Neuronal stem cell (in vitro differentiated cells): ENCODE measurements around the gene KLHL21.

ENCODE experiments used
- DNase-seq: peaks from one replicate; pipeline ENCODE4 v3.0.0-alpha.2; 2013; ENCODE audit warnings: low spot score
- H2AFZ ChIP-seq: one replicate; pipeline ENCODE4 v1.6.1; 2013; ENCODE audit warnings: mild to moderate bottlenecking, low read length, inconsistent platforms
- H2AK5ac ChIP-seq: 2 replicates; pipeline ENCODE4 v1.6.1; 2013; ENCODE audit warnings: low read depth, mild to moderate bottlenecking, inconsistent platforms, low read length, moderate library complexity, mixed read lengths
- H2BK120ac ChIP-seq: 2 replicates; pipeline ENCODE4 v1.6.1; 2013; ENCODE audit warnings: low read depth, mild to moderate bottlenecking, inconsistent platforms, low read length, moderate library complexity, mixed read lengths
- H2BK12ac ChIP-seq: one replicate; pipeline ENCODE4 v1.6.1; 2013; ENCODE audit warnings: low read length, inconsistent platforms
- H2BK15ac ChIP-seq: 2 replicates; pipeline ENCODE4 v1.6.1; 2013; ENCODE audit warnings: mild to moderate bottlenecking, low read length, inconsistent platforms, mixed read lengths
- H2BK5ac ChIP-seq: one replicate; pipeline ENCODE4 v1.6.1; 2013; ENCODE audit warnings: inconsistent platforms, mild to moderate bottlenecking, low read length, moderate library complexity
- H3K14ac ChIP-seq: one replicate; pipeline ENCODE4 v1.6.1; 2013; ENCODE audit warnings: low read length, inconsistent platforms
- H3K18ac ChIP-seq: 2 replicates; pipeline ENCODE4 v1.6.1; 2013; ENCODE audit warnings: low read length, inconsistent platforms
- H3K23ac ChIP-seq: 2 replicates; pipeline ENCODE4 v1.6.1; 2013; ENCODE audit warnings: low read depth, mild to moderate bottlenecking, mixed read lengths, low read length, inconsistent platforms; ENCODE audit not compliant: poor library complexity
- H3K27ac ChIP-seq: replicated peaks from 3 replicates; pipeline ENCODE4 v1.5.1; 2013; ENCODE audit warnings: low read length, inconsistent platforms
- H3K27me3 ChIP-seq, 3 experiments: 2 replicates each; pipeline ENCODE4 v1.6.1; 2013; ENCODE audit warnings: low read length in 3 of 3, mild to moderate bottlenecking in 2 of 3, inconsistent platforms in 1 of 3, low read depth in 1 of 3, mixed read lengths in 1 of 3, moderate library complexity in 1 of 3; ENCODE audit not compliant: control insufficient read depth in 3 of 3, insufficient read depth in 3 of 3
- H3K36me3 ChIP-seq, 2 donors: replicated peaks in 1 of 2; 2 replicates each; pipeline ENCODE4 v1.6.1; 2013; ENCODE audit warnings: low read length in 2 of 2; ENCODE audit not compliant: control insufficient read depth in 2 of 2, insufficient read depth in 2 of 2
- H3K4ac ChIP-seq: 2 replicates; pipeline ENCODE4 v1.6.1; 2013; ENCODE audit warnings: inconsistent platforms, mild to moderate bottlenecking, low read length, moderate library complexity
- H3K4me1 ChIP-seq, 2 donors: 1 replicate in 1 of 2; 2 replicates in 1 of 2; pipeline ENCODE4 v1.6.1; 2013; ENCODE audit warnings: low read length in 2 of 2, low read depth in 1 of 2; ENCODE audit not compliant: control insufficient read depth in 2 of 2, insufficient read depth in 1 of 2
- H3K4me2 ChIP-seq: one replicate; pipeline ENCODE4 v1.6.1; 2013; ENCODE audit warnings: mild to moderate bottlenecking, low read length, inconsistent platforms; ENCODE audit not compliant: insufficient read depth, poor library complexity, severe bottlenecking
- H3K4me3 ChIP-seq, 2 donors: 2 replicates each; pipeline ENCODE4 v1.5.1; 2013; ENCODE audit warnings: low read length in 2 of 2, mild to moderate bottlenecking in 2 of 2, inconsistent platforms in 1 of 2, moderate library complexity in 1 of 2
- H3K79me1 ChIP-seq: one replicate; pipeline ENCODE4 v1.6.1; 2013; ENCODE audit warnings: low read depth, mild to moderate bottlenecking, inconsistent platforms, low read length, moderate library complexity
- H3K9ac ChIP-seq: one replicate; pipeline ENCODE4 v1.6.1; 2013; ENCODE audit warnings: mild to moderate bottlenecking, low read depth, low read length, inconsistent platforms; ENCODE audit not compliant: poor library complexity
- H3K9me3 ChIP-seq, 2 donors: replicated peaks in 1 of 2; 2 replicates each; pipeline versions ENCODE3 to v1.6.1; 2013; ENCODE audit warnings: low read length in 2 of 2, mild to moderate bottlenecking in 2 of 2, inconsistent platforms in 1 of 2, low read depth in 1 of 2, mixed read lengths in 1 of 2, moderate library complexity in 1 of 2; ENCODE audit not compliant: control insufficient read depth in 2 of 2, insufficient read depth in 1 of 2
- H4K8ac ChIP-seq: one replicate; pipeline ENCODE4 v1.6.1; 2013; ENCODE audit warnings: low read depth, mild to moderate bottlenecking, inconsistent platforms, low read length, moderate library complexity
- H4K91ac ChIP-seq: one replicate; pipeline ENCODE4 v1.6.1; 2013; ENCODE audit warnings: low read length, low read depth, mild to moderate bottlenecking, inconsistent platforms; ENCODE audit not compliant: poor library complexity
- WGBS, 2 donors: extraction: QIAGEN DNeasy Blood & Tissue Kit; methylation state at CpG; one replicate each; pipeline ENCODE4 v1.1.7; 2013; ENCODE audit warnings: missing lambda C conversion rate in 2 of 2, mixed read lengths in 1 of 2; ENCODE audit not compliant: insufficient read length in 2 of 2, insufficient replicate concordance in 1 of 2; ENCODE audit errors: extremely low coverage in 2 of 2; 5-methylcytosine and 5-hydroxymethylcytosine counted together

KLHL21 gene

GRCh38 chr1:6591644-6592043 lies 11.0 kb downstream of the KLHL21 start:
- H2BK5ac ChIP-seq = no peak overlapping the region
- no peak for DNase-seq
- H3K18ac ChIP-seq = no peak overlapping the region
- peaks cover 7% of the 10 kb centered on the region for H3K79me1 ChIP-seq
- no peak overlapping the region for H2BK15ac ChIP-seq
- peak overlapping the region; percentile 8 for H3K23ac ChIP-seq
- no peaks in the 10 kb centered on the region for H3K27me3 ChIP-seq
- peak overlapping the region; percentile 72 for H3K9ac ChIP-seq
- H4K91ac ChIP-seq = no peak overlapping the region
- H3K27ac ChIP-seq = no peak overlapping the region
- peaks cover 55 to 96% of the 10 kb centered on the region in 2 donors for H3K36me3 ChIP-seq
- no peak overlapping the region for H2BK120ac ChIP-seq
- no peak overlapping the region for H3K4me3 ChIP-seq
- no peak overlapping the region for H2BK12ac ChIP-seq
- no peak overlapping the region for H3K4me2 ChIP-seq
- no peak overlapping the region for H2AFZ ChIP-seq
- H2AK5ac ChIP-seq = no peak overlapping the region
- WGBS, 2 donors = no CpG with 5 or more reads among the region's 6 CpGs
- no peak overlapping the region for H3K4ac ChIP-seq
- H4K8ac ChIP-seq = no peak overlapping the region
- no peaks in the 10 kb centered on the region for H3K4me1 ChIP-seq
- no peak overlapping the region for H3K14ac ChIP-seq
- no peaks in the 10 kb centered on the region for H3K9me3 ChIP-seq

GRCh38 chr1:6591222-6591621 lies 11.4 kb downstream of the KLHL21 start:
- DNase-seq = no peak
- no CpG with 5 or more reads among the region's 13 CpGs for WGBS, 2 donors
- Histone ChIP-seq H3K79me1 (peaks cover 8% of the 10 kb centered on the region), H2BK120ac (no peak overlapping the region), H3K36me3 (peaks cover 53 to 91% of the 10 kb centered on the region in 2 donors), H4K91ac (no peak overlapping the region), H3K9me3 (no peaks in the 10 kb centered on the region), H2BK15ac (no peak overlapping the region), H3K14ac (no peak overlapping the region), H2BK12ac (no peak overlapping the region), H3K18ac (no peak overlapping the region), H3K4ac (no peak overlapping the region), H3K4me2 (no peak overlapping the region), H2AFZ (no peak overlapping the region), H3K4me1 (no peaks in the 10 kb centered on the region), H3K27me3 (no peaks in the 10 kb centered on the region), H2AK5ac (no peak overlapping the region), H4K8ac (no peak overlapping the region), H3K27ac (no peak overlapping the region), H3K4me3 (no peak overlapping the region), H3K9ac (peak overlapping the region; percentile 72), H3K23ac (peak overlapping the region; percentile 8), H2BK5ac (no peak overlapping the region)

GRCh38 chr1:6590046-6590445 lies 12.6 kb downstream of the KLHL21 start:
- H3K4me3 ChIP-seq = no peak overlapping the region
- no peak overlapping the region for H3K4ac ChIP-seq
- no peak overlapping the region for H3K18ac ChIP-seq
- no peak overlapping the region for H2BK120ac ChIP-seq
- H3K4me2 ChIP-seq = no peak overlapping the region
- peaks cover 12% of the 10 kb centered on the region for H3K79me1 ChIP-seq
- H2BK12ac ChIP-seq = no peak overlapping the region
- H4K91ac ChIP-seq = no peak overlapping the region
- H2AFZ ChIP-seq = no peak overlapping the region
- no peak overlapping the region for H2AK5ac ChIP-seq
- H3K36me3 ChIP-seq = peaks cover 43 to 80% of the 10 kb centered on the region in 2 donors
- no peak overlapping the region for H3K23ac ChIP-seq
- H2BK5ac ChIP-seq = no peak overlapping the region
- H4K8ac ChIP-seq = no peak overlapping the region
- no CpG with 5 or more reads among the region's 7 CpGs for WGBS, 2 donors
- H3K27ac ChIP-seq = no peak overlapping the region
- H3K14ac ChIP-seq = no peak overlapping the region
- DNase-seq = no peak
- no peaks in the 10 kb centered on the region for H3K27me3 ChIP-seq
- no peak overlapping the region for H2BK15ac ChIP-seq
- no peak overlapping the region for H3K9ac ChIP-seq
- no peaks in the 10 kb centered on the region for H3K4me1 ChIP-seq
- no peaks in the 10 kb centered on the region for H3K9me3 ChIP-seq

GRCh38 chr1:6588893-6589520 lies 13.7 kb downstream of the KLHL21 start:
- peak overlapping the region; percentile 72 for H4K8ac ChIP-seq
- H3K14ac ChIP-seq = no peak overlapping the region
- H3K27me3 ChIP-seq = no peaks in the 10 kb centered on the region
- no peaks in the 10 kb centered on the region for H3K4me1 ChIP-seq
- H3K27ac ChIP-seq = no peak overlapping the region
- H3K23ac ChIP-seq = peak overlapping the region; percentile 55
- no peak overlapping the region for H3K18ac ChIP-seq
- peaks cover 39 to 77% of the 10 kb centered on the region in 2 donors for H3K36me3 ChIP-seq
- peak overlapping the region; percentile 66 for H2BK5ac ChIP-seq
- no peak for DNase-seq
- no peak overlapping the region for H3K4me2 ChIP-seq
- H2BK120ac ChIP-seq = no peak overlapping the region
- no peak overlapping the region for H3K4me3 ChIP-seq
- no peak overlapping the region for H4K91ac ChIP-seq
- WGBS, 2 donors = no CpG with 5 or more reads among the region's 24 CpGs
- H3K4ac ChIP-seq = no peak overlapping the region
- H2BK15ac ChIP-seq = no peak overlapping the region
- no peak overlapping the region for H3K9ac ChIP-seq
- H2BK12ac ChIP-seq = no peak overlapping the region
- H2AFZ ChIP-seq = no peak overlapping the region
- peaks cover 16% of the 10 kb centered on the region for H3K79me1 ChIP-seq
- no peaks in the 10 kb centered on the region for H3K9me3 ChIP-seq
- no peak overlapping the region for H2AK5ac ChIP-seq
